Activated CD8-positive, alpha-beta memory T cell treated with anti-CD3 and anti-CD28 coated beads, Interleukin-2, amount 50 U/mL, for 1 hour (primary cell): ENCODE results near the gene ARHGAP42.

ENCODE experiments used
- DNase-seq: peaks from one replicate; pipeline ENCODE4 v3.0.0-alpha.2; 2020; ENCODE audit errors: extremely low read depth

The ARHGAP42 gene

GRCh38 chr11:100759106-100759505, 72.0 kb downstream of the ARHGAP42 start:
- DNase-seq = no peak

- no peak for DNase-seq
Observed at GRCh38 chr11:100759856-100760255, 72.8 kb downstream of the ARHGAP42 start.

GRCh38 chr11:100760744-100761143, 73.7 kb downstream of the ARHGAP42 start:
- no peak for DNase-seq

- no peak for DNase-seq
Observed at GRCh38 chr11:100761841-100762240, 74.8 kb downstream of the ARHGAP42 start.

GRCh38 chr11:100766764-100767163, 79.7 kb downstream of the ARHGAP42 start:
- no peak for DNase-seq

- DNase-seq = no peak
Observed at GRCh38 chr11:100769165-100769564, 82.1 kb downstream of the ARHGAP42 start.

- no peak for DNase-seq
Observed at GRCh38 chr11:100769617-100770016, 82.5 kb downstream of the ARHGAP42 start.

GRCh38 chr11:100774132-100774531, 87.0 kb downstream of the ARHGAP42 start:
- no peak for DNase-seq

- no peak for DNase-seq
Observed at GRCh38 chr11:100774859-100775258, 87.8 kb downstream of the ARHGAP42 start.

GRCh38 chr11:100776212-100776896, 89.3 kb downstream of the ARHGAP42 start:
- no peak for DNase-seq

- no peak for DNase-seq
Observed at GRCh38 chr11:100777103-100777502, 90.0 kb downstream of the ARHGAP42 start.

- DNase-seq = no peak
Observed at GRCh38 chr11:100777736-100778135, 90.6 kb downstream of the ARHGAP42 start.

- no peak for DNase-seq
Observed at GRCh38 chr11:100778166-100778785, 91.2 kb downstream of the ARHGAP42 start.

GRCh38 chr11:100780470-100780869, 93.4 kb downstream of the ARHGAP42 start:
- DNase-seq = no peak

GRCh38 chr11:100785148-100785983, 98.3 kb downstream of the ARHGAP42 start:
- no peak for DNase-seq

- no peak for DNase-seq
Observed at GRCh38 chr11:100788561-100789295, 101.6 kb downstream of the ARHGAP42 start.

- no peak for DNase-seq
Observed at GRCh38 chr11:100789500-100789899, 102.4 kb downstream of the ARHGAP42 start.

- no peak for DNase-seq
Observed at GRCh38 chr11:100790073-100790472, 103.0 kb downstream of the ARHGAP42 start.

GRCh38 chr11:100791103-100791502, 104.0 kb downstream of the ARHGAP42 start:
- DNase-seq = no peak

GRCh38 chr11:100791860-100792259, 104.8 kb downstream of the ARHGAP42 start:
- no peak for DNase-seq

- DNase-seq = no peak
Observed at GRCh38 chr11:100793525-100793924, 106.4 kb downstream of the ARHGAP42 start.

GRCh38 chr11:100794446-100794845, 107.4 kb downstream of the ARHGAP42 start:
- DNase-seq = no peak
